GM11168 (cell line): ENCODE data around the gene RGS7.

Experiments
- in situ Hi-C: fragments of 300-500 bp; cut with MboI; formaldehyde crosslinking; loops from one replicate; pipeline ENCODE4 v1.12.0; 2022; ENCODE audit warnings: low sequenced_read_pairs; ENCODE audit not compliant: unreplicated experiment

RGS7 gene

DNA sequence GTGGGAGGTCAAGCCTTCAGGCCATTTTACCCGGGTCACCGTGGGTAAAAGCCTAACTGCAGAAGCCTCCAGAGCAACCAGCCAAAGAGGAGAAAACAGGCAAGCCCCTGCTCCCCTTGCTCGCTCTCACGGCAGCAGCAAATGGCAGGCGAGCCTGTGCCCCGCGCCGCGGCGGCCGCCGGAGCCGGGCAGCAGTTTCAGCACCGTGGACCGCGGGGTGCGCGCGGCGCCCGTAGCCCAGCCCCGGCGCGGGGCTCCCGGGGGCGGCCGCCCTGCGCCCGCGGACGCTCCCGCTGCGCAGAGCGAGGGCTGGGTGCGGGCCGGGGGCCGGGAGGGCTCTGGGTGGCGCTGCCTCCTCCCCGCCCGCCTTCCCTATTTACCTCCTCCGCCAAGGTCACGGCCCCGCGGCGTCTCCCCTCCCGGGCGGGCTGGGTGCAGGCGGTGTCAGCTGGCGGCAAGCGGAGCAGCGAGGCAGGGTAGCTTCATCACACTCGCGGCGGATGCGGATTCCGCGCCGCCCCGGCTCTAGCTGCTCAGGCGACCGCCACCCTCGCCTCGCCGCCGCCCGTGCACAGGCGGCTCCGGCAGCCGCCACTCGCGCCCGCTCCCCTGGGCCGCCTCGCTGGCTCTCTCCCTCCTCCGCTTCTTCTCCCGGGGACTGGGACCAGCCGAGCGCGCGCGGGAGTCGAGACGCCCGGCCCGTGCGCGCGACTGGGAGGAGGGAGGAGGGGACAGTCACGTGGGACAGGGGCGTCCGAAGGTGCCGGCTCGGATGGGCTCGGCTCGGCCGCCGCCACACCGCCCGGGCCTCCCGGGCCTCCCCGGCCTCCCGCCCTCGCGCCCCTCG is at the start of gene RGS7:
TSS of gene RGS7 (minus strand) at position 687 of the 847 bp plus-strand sequence.
- in situ Hi-C loops, result no loop called here

GRCh38 chr1:241406421-241406820 is 49.4 kb upstream of the RGS7 start:
- in situ Hi-C loops, result no loop called here

DNA sequence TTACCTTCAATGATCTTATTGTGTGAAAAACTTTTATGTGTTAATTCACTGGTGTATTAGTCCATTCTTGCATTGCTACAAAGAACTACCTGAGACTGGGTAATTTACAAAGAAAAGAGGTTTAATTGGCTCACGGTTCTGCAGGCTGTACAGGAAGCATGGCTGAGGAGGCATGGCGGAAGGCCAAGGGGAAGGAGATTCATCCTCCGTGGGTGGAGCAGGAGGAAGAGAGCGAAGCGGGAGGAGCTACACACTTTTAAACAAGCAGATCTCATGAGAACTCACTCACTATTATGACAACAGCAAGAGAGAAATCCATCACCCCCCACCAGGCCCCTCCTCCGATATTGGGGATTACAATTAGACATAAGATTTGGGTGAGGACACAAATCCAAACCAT is 44.2 kb upstream of the RGS7 start:
- in situ Hi-C loops, result no loop called here

DNA sequence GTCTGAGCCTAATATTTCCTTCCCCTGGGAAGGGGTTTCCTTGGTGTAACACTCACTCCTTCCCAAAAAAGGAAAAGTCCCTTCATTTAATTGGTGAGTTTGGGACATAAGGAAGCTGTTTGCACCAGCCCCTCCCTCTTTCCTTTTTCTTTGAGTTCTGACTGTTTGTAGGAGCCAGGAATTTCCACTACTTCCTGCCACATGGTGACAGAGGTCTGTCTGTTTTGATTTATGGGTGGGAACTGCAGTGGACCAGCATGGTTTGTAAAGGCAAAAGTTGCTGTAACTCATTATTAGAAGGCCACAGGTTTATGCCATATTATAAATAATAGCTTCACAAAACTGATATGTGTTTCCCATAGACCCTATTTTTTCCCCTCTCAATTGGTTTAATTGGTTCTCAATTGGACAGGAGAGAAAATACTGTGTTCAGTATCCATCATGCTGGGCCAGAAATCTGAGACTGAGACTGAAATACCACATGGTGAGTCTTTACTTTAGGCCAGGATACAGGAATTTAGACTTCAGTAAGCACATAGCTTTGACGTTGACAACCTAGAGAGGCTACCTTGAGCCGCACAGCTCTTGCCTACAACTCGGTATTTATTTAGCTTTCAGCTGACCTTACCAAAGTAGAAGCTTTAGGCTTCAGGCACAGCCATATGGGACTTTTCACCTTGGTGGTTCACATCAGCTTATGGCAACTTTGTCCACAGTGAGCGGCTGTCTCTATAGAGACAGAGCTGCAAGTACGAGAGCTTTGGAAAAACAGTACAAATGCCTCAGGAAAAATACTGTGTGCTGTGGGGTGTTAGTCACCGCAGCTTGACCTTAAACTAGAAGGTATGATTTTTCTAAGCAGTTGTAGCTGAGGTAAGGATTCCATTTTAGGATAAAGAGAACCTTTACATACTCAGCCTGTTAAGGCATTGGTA is 40.0 kb upstream of the RGS7 start:
- in situ Hi-C loops, result no loop called here

- in situ Hi-C loops, result no loop called here
Measured at GRCh38 chr1:241391926-241392710, 35.1 kb upstream of the RGS7 start.

DNA sequence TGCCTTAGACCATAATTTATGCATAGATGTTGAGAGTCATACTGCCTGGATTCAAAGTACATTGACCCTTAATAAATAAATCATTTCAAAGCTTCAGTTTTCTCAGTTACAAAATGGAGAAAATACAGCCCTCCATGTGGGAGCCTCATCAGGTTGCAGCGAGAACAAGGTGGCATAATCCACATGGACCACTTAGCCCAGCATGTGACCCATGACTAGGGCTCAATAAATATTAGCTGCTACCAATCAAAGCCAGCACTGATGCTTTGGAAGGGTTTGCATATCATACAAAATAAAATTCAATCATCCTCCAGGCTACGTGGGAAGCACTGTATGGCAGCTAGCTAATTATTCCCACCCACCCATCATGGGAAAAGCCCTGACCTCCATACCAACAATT is 33.5 kb upstream of the RGS7 start:
- in situ Hi-C loops, result no loop called here

- in situ Hi-C loops, result no loop called here
Measured at GRCh38 chr1:241389400-241389799, 32.4 kb upstream of the RGS7 start.

- in situ Hi-C loops, result no loop called here
Measured at GRCh38 chr1:241387216-241387615, 30.2 kb upstream of the RGS7 start.

DNA sequence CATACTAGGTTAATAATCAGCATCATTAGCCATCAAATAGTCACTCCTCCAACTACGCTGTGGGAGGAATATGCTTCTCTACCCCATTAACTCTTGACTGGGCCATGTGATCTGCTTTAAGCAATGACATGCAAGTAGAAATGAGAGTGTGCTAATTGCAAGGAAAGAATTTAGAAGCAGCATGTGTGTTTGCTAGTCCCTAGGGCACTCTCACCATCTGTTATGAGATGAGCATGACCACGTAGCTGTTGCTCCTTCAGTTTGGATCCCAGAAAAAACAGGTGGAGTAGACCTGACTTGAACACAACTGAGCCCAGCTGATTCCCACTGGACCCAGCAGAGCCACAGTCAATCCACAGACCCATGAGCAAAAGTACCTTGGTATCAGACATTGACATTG is 19.7 kb upstream of the RGS7 start:
- in situ Hi-C loops, result no loop called here

DNA sequence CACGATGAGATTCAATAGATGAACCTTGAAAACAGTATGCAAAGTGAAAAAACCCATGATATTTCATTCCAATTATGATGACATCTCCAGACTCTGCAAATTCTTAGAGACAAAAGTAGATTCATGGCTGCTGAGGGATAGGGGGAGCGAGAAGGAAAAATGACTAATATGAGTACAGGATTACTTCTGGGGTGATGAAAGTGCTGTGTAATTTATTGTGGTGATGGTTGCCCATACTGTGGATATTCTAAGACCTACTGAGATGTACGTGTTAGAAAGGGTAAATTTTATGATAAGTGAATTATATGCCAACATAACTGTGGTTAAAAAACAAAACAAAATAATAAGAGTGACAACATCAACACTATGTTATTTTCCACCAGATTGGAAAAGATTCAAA is 18.9 kb upstream of the RGS7 start:
- in situ Hi-C loops, result no loop called here

GRCh38 chr1:241366196-241366595 is 9.2 kb upstream of the RGS7 start:
- in situ Hi-C loops, result no loop called here

DNA sequence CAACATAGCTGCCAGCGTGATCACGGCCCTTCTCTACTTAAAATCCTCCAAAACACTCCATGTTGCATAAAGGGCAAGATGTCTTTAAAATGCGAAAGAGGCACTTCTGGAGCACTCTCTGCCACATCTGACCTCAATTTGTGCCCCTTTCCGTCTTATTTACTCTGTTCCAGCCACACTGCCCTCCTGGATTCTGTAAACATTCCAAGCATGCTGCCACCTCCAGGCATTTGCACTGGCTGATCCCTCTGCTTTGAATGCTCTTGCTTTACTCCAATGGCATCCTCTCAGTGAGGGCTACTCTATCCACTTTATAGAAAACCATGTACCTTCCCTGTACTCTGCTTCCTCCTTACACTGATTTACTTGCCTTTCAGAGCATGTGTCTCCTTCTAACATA is 5.3 kb upstream of the RGS7 start:
- in situ Hi-C loops, result no loop called here

DNA sequence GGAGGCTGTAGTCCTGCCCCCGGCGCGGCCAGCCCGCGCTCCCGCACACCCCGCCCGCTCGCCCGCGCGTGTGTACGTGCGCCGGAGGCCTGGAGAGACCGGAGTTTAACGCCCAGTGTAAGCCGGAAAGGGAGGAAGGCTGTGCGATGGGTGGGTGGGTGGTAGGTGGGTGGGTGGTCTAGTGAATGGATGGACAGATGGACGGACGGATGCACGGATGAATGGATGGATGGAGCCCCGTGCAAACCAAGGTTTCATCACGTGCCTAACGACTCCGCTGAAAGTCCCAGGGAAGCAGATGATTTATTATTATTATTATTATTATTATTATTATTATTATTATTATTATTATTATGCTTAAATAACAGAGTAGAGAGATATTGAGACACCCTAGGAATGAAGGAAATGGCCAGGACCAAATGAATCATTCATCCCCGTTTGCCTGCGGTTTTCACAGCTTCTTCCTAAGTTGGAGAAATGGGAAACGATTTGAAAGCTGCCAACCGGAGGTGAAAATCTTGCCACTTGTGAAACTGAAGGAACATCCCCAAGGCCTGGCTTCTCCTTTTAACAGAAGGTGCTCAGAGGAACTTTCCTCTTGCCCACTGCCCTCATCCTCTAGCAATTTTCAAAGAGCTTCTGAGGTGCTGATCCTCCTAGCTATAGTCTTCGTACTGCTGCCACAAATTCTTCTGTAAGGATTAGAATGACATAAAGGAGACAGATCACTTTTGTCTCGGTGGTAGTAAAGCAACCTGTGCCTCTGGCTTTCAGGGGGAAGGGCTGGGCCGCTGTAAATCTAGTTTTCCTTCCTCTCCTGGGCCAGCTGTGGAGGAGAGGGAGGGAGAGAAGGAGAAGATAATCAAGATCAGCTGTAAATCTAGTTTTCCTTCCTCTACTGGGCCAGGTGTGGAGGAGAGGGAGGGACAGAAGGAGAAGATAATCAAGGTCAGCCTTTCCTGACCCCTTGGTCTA is 648 bp upstream of the RGS7 start:
- in situ Hi-C loops, result no loop called here

DNA sequence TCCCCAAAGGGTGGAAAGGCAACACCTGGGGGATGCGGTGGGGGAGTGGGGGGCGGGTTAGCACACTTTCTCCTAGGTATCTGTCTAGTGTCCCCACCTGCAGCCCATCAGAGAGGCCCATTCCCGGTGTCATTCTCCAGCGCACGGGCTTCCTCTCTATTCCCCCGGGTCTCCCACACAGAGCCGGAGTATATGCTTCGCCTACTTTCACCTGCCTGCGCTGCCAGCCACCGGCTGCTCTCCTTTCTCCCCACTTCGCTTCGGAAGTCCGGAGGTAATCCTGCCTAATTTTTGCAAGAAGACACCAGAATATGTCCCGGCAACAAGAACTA is 852 bp downstream of the RGS7 start:
- in situ Hi-C loops, result no loop called here

- in situ Hi-C loops, result no loop called here
Measured at GRCh38 chr1:241355311-241356010, 1.5 kb downstream of the RGS7 start.

DNA sequence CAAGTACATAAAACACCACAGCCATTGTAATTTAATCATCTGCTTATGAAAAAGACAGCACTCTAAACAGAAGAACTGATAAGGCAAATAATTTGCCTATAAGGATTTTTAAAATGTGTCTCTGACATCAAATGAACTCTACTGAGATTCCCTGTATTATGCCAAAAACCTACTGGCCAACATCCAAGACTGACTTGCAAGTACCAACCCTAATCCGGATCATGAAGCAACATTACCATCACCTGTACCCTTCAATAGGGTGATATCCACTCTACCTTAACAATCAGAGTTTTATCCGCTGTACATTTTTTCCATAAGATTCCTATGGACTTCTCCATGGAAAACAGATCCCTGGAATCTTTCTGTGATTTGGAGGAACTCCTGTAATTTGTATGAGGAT is 4.6 kb downstream of the RGS7 start:
- in situ Hi-C loops, result no loop called here

GRCh38 chr1:241351841-241352240 is 5.2 kb downstream of the RGS7 start:
- in situ Hi-C loops, result no loop called here

DNA sequence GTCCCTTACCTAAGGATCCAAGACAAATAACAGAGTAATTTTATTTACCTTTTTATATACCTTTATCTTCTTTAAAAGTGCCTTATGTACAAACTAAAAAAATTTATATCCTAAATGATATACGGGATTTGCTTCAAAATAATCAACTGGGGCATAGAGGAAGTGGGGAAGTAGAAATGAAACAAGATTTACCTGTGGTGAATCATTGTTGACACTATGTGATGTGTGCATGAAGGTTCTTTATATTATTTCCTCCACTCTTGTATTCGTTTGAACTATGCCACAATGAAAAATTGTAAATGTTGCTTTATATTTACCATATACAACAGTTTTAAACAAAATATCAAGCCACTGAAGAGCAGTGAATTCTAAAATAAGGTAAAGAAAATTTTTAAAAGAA is 13.0 kb downstream of the RGS7 start:
- in situ Hi-C loops, result no loop called here

GRCh38 chr1:241336335-241336734 is 20.7 kb downstream of the RGS7 start:
- in situ Hi-C loops, result no loop called here
